ENCODE measurements around the gene FRMD4A.

DNA sequence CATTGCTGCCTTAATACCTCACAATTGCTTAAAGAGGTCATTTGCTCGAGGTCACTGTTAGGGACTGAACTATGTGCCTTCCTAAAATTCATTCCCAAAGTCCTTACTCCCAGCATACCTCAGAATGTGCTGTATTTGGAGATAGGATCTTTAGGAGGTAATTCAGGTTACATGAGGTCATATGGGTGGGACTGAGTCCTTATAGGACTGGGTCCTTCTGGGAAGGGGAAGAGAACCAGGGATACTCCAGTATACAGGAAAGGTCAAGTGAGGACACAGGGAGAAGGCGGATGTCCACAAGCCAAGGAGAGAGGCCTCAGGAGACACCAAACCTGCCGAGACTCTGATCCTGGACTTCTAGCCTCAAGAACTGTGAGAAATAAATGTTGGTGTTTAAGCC, 490.7 kb downstream of the FRMD4A start:
- TF ChIP-seq, protein P1, sequence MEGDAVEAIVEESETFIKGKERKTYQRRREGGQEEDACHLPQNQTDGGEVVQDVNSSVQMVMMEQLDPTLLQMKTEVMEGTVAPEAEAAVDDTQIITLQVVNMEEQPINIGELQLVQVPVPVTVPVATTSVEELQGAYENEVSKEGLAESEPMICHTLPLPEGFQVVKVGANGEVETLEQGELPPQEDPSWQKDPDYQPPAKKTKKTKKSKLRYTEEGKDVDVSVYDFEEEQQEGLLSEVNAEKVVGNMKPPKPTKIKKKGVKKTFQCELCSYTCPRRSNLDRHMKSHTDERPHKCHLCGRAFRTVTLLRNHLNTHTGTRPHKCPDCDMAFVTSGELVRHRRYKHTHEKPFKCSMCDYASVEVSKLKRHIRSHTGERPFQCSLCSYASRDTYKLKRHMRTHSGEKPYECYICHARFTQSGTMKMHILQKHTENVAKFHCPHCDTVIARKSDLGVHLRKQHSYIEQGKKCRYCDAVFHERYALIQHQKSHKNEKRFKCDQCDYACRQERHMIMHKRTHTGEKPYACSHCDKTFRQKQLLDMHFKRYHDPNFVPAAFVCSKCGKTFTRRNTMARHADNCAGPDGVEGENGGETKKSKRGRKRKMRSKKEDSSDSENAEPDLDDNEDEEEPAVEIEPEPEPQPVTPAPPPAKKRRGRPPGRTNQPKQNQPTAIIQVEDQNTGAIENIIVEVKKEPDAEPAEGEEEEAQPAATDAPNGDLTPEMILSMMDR (IDR thresholded peaks at IDR 0.05): no peak
- TF ChIP-seq POLR2A (IDR thresholded peaks at IDR 0.05) (no peak), POLR2AphosphoS5 (IDR thresholded peaks at IDR 0.05) (no peak)

Data from stomach (tissue), 4 donors.